Subcutaneous adipose tissue (tissue), 4 donors: ENCODE measurements around the gene L3MBTL2. TPM values are rescaled to one million over a fixed set of nuclear protein-coding genes. Genes with fewer than 3 reads are reported as not detected.

Experiments
- total RNA-seq, 4 donors: library from RNA; depleted of rRNA; stranded (reverse); fragments of >200 nt; gene quantifications; one replicate each; pipeline ENCODE4 v1.1.0, GENCODE V29; 2016
- TF ChIP-seq, protein P1 (sequence below): fragments of 450-650 bp; IDR thresholded peaks from one replicate; pipeline ENCODE4 v1.5.1; 2016; ENCODE audit warnings: low read depth, mild to moderate bottlenecking, control low read depth, antibody characterized with exemption, moderate library complexity

The L3MBTL2 gene
- total RNA-seq, 4 donors from 2014 or later = 7.0 to 19.4 (median 12.4) TPM

DNA sequence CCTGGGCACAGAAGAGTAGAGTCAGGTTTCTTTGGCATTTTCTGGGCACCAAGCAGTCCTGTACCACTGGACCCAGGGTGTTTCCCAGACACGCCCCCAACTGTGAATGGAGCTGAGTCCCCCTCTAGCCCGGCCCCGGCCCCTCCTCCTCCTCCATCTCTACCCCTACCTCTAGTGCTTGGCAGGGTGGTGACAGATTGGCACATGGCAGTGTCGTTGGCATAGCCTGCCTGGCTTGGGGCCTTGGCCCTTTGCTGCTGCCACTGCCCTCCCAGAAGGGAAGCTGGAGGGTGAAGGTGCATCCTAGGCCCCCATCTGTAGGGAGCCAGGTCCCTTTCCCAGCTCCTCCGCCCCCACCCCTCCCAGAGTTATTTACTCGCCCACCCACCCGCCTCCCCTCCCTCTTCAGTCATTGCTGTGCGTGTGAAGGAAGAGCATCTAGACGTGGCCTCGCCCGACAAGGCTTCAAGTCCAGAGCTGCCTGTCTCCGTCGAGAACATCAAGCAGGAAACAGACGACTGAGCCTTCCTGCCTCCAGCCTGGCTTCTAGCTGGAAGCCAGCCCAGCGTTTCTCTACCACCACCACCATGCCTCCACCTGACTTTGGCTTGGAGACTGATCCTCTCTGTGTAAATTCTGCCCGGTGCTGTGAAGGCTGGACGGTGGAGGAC lies 24.8 kb downstream of the L3MBTL2 start:
- TF ChIP-seq, protein P1, sequence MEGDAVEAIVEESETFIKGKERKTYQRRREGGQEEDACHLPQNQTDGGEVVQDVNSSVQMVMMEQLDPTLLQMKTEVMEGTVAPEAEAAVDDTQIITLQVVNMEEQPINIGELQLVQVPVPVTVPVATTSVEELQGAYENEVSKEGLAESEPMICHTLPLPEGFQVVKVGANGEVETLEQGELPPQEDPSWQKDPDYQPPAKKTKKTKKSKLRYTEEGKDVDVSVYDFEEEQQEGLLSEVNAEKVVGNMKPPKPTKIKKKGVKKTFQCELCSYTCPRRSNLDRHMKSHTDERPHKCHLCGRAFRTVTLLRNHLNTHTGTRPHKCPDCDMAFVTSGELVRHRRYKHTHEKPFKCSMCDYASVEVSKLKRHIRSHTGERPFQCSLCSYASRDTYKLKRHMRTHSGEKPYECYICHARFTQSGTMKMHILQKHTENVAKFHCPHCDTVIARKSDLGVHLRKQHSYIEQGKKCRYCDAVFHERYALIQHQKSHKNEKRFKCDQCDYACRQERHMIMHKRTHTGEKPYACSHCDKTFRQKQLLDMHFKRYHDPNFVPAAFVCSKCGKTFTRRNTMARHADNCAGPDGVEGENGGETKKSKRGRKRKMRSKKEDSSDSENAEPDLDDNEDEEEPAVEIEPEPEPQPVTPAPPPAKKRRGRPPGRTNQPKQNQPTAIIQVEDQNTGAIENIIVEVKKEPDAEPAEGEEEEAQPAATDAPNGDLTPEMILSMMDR = no peak

DNA sequence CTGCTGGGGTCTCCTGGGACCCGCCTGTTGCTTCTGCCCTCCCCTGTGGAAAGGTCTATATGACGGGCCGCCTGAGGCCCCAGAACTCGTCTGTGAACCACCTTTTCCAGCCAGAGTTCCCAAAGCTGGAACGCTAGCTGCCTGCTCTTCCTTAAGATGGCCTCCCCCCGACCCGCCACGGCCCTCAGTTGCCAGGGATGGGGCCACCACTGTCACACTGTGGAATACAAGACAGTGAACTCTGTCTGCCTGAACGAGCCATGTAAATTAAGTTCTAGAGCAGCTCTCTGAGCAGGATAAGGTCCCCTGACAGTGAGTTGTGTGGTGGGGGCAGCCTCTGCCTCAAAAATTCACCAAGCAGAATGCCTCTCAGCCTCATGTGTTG lies 25.3 kb downstream of the L3MBTL2 start:
- TF ChIP-seq, protein P1 = no peak

DNA sequence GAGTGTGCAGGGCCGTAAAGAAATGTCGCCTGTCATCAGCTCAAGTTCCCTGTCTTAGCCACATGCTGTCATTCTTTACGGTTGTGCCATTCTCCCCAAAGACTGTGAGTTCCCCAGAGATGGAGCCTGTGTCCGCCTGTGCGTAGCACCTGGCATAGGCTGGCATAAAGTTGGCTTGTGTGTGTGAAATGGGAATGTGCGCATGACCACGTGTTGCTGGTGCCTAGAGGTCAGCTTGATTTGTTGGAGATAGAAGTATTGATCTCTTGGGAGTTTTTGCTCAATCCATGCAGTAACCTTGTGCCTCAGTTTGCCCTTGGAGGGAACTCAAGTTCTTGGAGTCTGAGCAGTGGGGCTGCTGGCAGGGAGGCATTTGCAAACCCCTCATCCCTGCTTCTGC lies 26.3 kb downstream of the L3MBTL2 start:
- TF ChIP-seq, protein P1 = no peak

DNA sequence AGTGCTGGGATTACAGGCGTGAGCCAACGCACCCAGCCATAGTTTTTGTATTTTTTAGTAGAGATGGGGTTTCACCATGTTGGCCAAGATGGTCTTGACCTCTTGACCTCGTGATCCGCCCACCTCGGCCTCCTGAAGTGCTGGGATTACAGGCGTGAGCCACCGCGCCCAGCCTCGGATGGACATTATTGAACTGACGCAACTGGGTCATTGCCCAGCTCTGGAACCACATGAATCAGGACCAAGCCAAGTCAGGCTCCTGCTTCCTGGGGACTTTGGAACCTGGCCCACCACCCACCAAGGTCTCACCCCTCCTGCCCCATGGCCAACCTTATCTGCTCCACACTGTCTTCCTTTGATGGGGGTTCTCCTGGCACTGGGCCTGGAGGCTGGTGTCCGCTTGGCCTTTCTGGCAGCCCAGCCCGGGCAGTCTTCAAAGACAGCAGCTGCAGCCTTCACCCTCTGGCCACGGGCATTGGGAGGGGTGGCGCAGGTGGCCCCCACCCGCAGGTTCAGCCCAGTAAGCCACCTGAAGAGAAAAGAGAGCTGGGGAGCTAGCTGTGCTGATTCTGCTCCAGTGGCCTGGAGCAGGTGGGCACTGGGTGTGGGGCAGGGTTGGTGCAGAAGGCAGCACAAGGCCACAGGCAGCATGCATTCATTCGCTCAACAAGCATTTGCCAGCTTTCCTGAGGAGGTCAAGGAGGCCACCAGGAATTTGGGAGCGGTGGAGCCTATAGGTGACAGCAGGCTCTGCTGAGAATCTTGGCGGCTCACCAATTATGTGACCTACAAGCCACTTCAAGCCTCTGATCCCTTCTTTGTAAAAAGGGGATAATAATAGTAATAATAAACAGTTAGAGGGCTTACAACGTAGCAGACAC lies 29.9 kb downstream of the L3MBTL2 start:
- TF ChIP-seq, protein P1 = no peak

DNA sequence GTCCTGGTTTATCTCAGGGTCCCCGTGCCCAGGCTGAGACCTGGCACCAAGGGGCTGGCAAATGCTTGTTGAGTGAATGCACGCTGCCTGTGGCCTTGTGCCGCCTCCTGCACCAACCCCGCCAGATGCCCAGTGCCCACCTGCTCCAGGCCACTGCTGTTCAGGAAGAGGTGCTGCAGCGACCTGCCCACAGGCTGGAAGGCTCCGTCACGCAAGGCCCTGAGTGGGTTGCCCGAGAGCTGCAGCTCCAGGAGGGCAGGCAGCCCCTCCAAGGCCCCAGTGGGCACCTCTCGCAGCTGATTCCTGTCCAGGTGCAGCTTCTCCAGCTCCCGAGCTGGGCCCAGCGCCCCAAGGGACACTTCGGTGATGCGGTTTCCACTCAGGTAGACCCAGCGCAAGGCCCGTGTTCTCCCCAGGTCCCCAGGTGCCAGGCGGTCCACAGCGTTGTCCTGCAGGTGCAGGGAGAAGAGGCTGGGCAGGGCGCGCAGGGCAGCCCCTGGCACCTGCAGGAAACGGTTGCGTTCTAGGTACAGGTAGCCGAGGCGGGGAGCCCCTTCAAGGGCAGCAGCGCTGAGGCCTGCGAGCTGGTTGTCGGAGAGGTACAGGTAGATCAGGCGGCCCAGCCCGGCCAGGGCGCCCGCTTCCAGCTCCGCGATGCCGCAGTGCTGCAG lies 32.1 kb downstream of the L3MBTL2 start:
- TF ChIP-seq, protein P1 = no peak

DNA sequence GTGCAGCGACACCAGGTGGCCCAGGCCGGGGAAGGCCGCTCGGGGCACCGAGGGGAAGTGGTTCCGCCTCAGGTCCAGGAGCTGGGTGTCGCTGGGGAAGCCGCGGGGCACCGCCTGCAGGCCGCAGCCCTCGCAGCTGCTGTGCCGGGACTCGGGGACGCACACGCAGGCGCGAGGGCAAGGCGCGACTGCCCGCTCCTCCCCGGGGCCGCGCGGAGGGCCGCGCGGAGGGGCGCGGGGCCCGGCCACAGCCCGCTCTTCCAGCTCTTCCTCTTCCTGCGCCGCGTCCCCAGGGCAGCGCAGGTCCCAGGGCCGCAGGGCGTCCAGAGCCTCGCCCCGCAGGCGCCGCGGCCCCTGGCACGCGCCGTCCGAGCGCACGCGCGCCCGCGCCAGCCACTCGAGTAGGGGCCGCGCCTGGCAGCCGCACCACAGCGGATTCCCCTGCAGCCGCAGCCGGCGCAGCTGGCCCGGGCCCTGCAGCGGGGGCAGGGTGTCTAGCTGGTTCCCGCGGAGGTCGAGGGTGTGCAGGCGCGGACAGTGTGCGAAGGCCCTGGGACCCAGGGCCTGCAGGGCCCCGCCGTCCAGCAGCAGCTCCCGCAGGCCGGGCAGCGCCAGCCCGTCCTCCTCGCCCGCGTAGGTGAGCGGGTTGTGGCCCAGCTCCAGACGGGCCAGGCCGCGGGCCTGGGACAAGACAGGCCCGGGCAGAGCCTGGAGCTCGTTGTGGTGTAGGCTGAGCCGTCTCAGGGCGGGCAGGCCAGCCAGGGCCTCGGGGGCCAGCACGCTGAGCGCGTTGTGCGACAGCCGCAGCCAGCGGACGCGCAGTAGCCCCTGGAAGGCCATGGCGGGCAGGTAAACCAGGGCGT lies 32.8 kb downstream of the L3MBTL2 start:
- TF ChIP-seq, protein P1 = no peak
